ENCODE data around the gene SUGCT. TPM values are rescaled to one million over a fixed set of nuclear protein-coding genes. Genes with fewer than 3 reads are reported as not detected.

Gene SUGCT
- polyA plus RNA-seq, 1 experiment, result 12.5 TPM

GRCh38 chr7:40095695-40096327, 39.0 kb upstream of the SUGCT start:
- Histone ChIP-seq H3K27ac (ENCODE audit: low read depth, low read length) (no peak overlapping the region), H3K27me3 (ENCODE audit: control insufficient read depth, insufficient read depth, low read length) (no peaks in the 10 kb centered on the region), H3K9me3 (ENCODE audit: control insufficient read depth, insufficient read depth, low read length) (no peaks in the 10 kb centered on the region), H3K4me3 (ENCODE audit: low read depth, low read length) (no peak overlapping the region)
- no peak for DNase-seq (ENCODE audit: low read depth, low spot score)
- TF ChIP-seq CTCF (IDR thresholded peaks at IDR 0.05; ENCODE audit: low read depth, low read length), result no peak
- ChIA-PET POLR2A (no interaction called here), CTCF (no interaction called here)

- Histone ChIP-seq H3K27ac (ENCODE audit: low read depth, low read length) (no peak overlapping the region), H3K27me3 (ENCODE audit: control insufficient read depth, insufficient read depth, low read length) (no peaks in the 10 kb centered on the region), H3K4me3 (ENCODE audit: low read depth, low read length) (no peak overlapping the region), H3K9me3 (ENCODE audit: control insufficient read depth, insufficient read depth, low read length) (no peaks in the 10 kb centered on the region)
- ChIA-PET POLR2A (interaction anchor here (1.3 kb wide), 1 partner anchor 37 kb away, joined by 3 read pairs; the partner anchor contains the start of genes MPLKIP and SUGCT), CTCF (interaction anchor here (0.9 to 1.0 kb wide), 3 partner anchors 45 to 202 kb away, joined by 3 to 4 read pairs (median 4); no protein-coding TSS in a partner anchor)
- TF ChIP-seq CTCF (IDR thresholded peaks at IDR 0.05; ENCODE audit: low read depth, low read length), result no peak
- no peak for DNase-seq (ENCODE audit: low read depth, low spot score)
These were observed 37.1 kb upstream of the SUGCT start for GRCh38 chr7:40097728-40098127.

- no peak overlapping the region for H3K27ac ChIP-seq (ENCODE audit: low read depth, low read length)
- H3K27me3 ChIP-seq (ENCODE audit: control insufficient read depth, insufficient read depth, low read length), result no peaks in the 10 kb centered on the region
- POLR2A ChIA-PET, result interaction anchor here (1.3 kb wide), 1 partner anchor 36 kb away, joined by 3 read pairs; the partner anchor contains the start of genes MPLKIP and SUGCT
- H3K9me3 ChIP-seq (ENCODE audit: control insufficient read depth, insufficient read depth, low read length), result no peaks in the 10 kb centered on the region
- CTCF ChIA-PET, result interaction anchor here (0.9 to 1.0 kb wide), 3 partner anchors 46 to 203 kb away, joined by 3 to 4 read pairs (median 4); no protein-coding TSS in a partner anchor
- no peak overlapping the region for H3K4me3 ChIP-seq (ENCODE audit: low read depth, low read length)
- no peak for DNase-seq (ENCODE audit: low read depth, low spot score)
- no peak for TF ChIP-seq CTCF (IDR thresholded peaks at IDR 0.05; ENCODE audit: low read depth, low read length)
These were observed 36.0 kb upstream of the SUGCT start for GRCh38 chr7:40098810-40099209.

GRCh38 chr7:40099837-40100236, 35.0 kb upstream of the SUGCT start:
- no peak for DNase-seq (ENCODE audit: low read depth, low spot score)
- Histone ChIP-seq H3K27me3 (ENCODE audit: control insufficient read depth, insufficient read depth, low read length) (no peaks in the 10 kb centered on the region), H3K9me3 (ENCODE audit: control insufficient read depth, insufficient read depth, low read length) (no peaks in the 10 kb centered on the region), H3K4me3 (ENCODE audit: low read depth, low read length) (no peak overlapping the region), H3K27ac (ENCODE audit: low read depth, low read length) (no peak overlapping the region)
- no peak for TF ChIP-seq CTCF (IDR thresholded peaks at IDR 0.05; ENCODE audit: low read depth, low read length)
- ChIA-PET POLR2A (interaction anchor here (1.1 kb wide), 1 partner anchor 35 kb away, joined by 5 read pairs; the partner anchor contains the start of genes MPLKIP and SUGCT), CTCF (no interaction called here)

GRCh38 chr7:40101201-40101600, 33.6 kb upstream of the SUGCT start:
- CTCF ChIA-PET, result interaction anchor here (0.7 to 1.0 kb wide), 2 partner anchors 34 to 51 kb away, joined by 3 to 4 read pairs; partner anchors contain the start of genes MPLKIP and SUGCT

More at GRCh38 chr7:40101201-40101600, 33.6 kb upstream of the SUGCT start:
- Histone ChIP-seq H3K27ac (ENCODE audit: low read depth, low read length) (no peak overlapping the region), H3K9me3 (ENCODE audit: control insufficient read depth, insufficient read depth, low read length) (no peaks in the 10 kb centered on the region), H3K27me3 (ENCODE audit: control insufficient read depth, insufficient read depth, low read length) (no peaks in the 10 kb centered on the region), H3K4me3 (ENCODE audit: low read depth, low read length) (no peak overlapping the region)
- no peak for DNase-seq (ENCODE audit: low read depth, low spot score)
- POLR2A ChIA-PET, result interaction anchor here (0.6 kb wide), 1 partner anchor 65 kb away, joined by 5 read pairs; no protein-coding TSS in a partner anchor
- no peak for TF ChIP-seq CTCF (IDR thresholded peaks at IDR 0.05; ENCODE audit: low read depth, low read length)

Measured in AG04450 (cell line).